Breast epithelium (tissue), 4 donors: Measurements from ENCODE around the gene GAL3ST1. TPM values are rescaled to one million over a fixed set of nuclear protein-coding genes. Genes with fewer than 3 reads are reported as not detected.
"Not testable (repeated sequence)": the region's sequence is repeated elsewhere in the genome, so short reads cannot be mapped to it uniquely, and the experiment has no call there.

Source experiments
- DNase-seq, 2 donors: peaks; one replicate each; pipeline ENCODE4 v3.0.0-alpha.2; 2019; ENCODE audit warnings: low spot score in 2 of 2
- H3K27ac ChIP-seq, 2 donors: fragments of 200-600 bp; sonication (generic) in 1 of 2; one replicate each; pipeline ENCODE4 v1.5.1; 2016 to 2019; ENCODE audit warnings: mild to moderate bottlenecking in 1 of 2
- H3K27me3 ChIP-seq, 2 donors: fragments of 200-600 bp; sonication (generic) in 1 of 2; one replicate each; pipeline versions ENCODE4 v1.5.1 to v1.6.0; 2017 to 2019; ENCODE audit warnings: control low read depth in 1 of 2, mild to moderate bottlenecking in 1 of 2
- H3K36me3 ChIP-seq: fragments of 200-600 bp; one replicate; pipeline ENCODE4 v1.5.1; 2019
- H3K4me1 ChIP-seq, 2 donors: fragments of 200-600 bp; sonication (generic); one replicate each; pipeline ENCODE4 v1.5.1; 2016 to 2019; ENCODE audit warnings: control low read depth in 1 of 2
- H3K4me3 ChIP-seq, 3 donors: fragments of 200-600 bp; sonication (generic); 1 replicate in 2 of 3; 2 replicates in 1 of 3; pipeline ENCODE4 v1.5.1; 2016 to 2019; ENCODE audit warnings: mild to moderate bottlenecking in 3 of 3, moderate library complexity in 2 of 3
- H3K9me3 ChIP-seq, 2 donors: fragments of 200-600 bp; sonication (generic) in 1 of 2; one replicate each; pipeline ENCODE4 v1.5.1; 2016 to 2019; ENCODE audit warnings: control low read depth in 1 of 2
- POLR2A ChIP-seq: fragments of 450-650 bp; IDR thresholded peaks from one replicate; pipeline ENCODE4 v1.6.1; 2016; ENCODE audit warnings: antibody characterized with exemption, mild to moderate bottlenecking, moderate library complexity
- POLR2AphosphoS5 ChIP-seq, 3 donors: sonication (generic); formaldehyde crosslinking; IDR thresholded peaks; one replicate each; pipeline ENCODE4 v1.6.1; 2017; ENCODE audit warnings: antibody characterized with exemption in 3 of 3
- intact Hi-C: fragments of 100-400 bp; cut with DNase I; formaldehyde crosslinking; loops from one replicate; pipeline ENCODE4 v1.15.1; 2023; ENCODE audit warnings: low total_unique reads
- total RNA-seq, 3 donors: library from RNA; depleted of rRNA; stranded (reverse); fragments of >200 nt; gene quantifications; one replicate each; pipeline ENCODE4 v1.1.0, GENCODE V29; 2016
- TF ChIP-seq, protein P1 (sequence below), 3 donors: fragments of 450-650 bp; IDR thresholded peaks; one replicate each; pipeline ENCODE4 v1.5.1; 2016 to 2017; ENCODE audit warnings: antibody characterized with exemption in 3 of 3, mild to moderate bottlenecking in 3 of 3, moderate library complexity in 3 of 3

GAL3ST1 gene
- total RNA-seq, 3 donors from 2014 or later, result 1.3 to 2.6 (median 1.3) TPM

GRCh38 chr22:30552719-30553118, 21.7 kb downstream of the GAL3ST1 start:
- intact Hi-C loops, result loop anchor here (5.0 kb wide), 1 partner anchor 185 kb away; no protein-coding TSS in a partner anchor
- DNase-seq, result no peak
- Histone ChIP-seq H3K27ac (no peak overlapping the region), H3K9me3 (no peaks in the 10 kb centered on the region), H3K27me3 (no peaks in the 10 kb centered on the region), H3K36me3 (no peaks in the 10 kb centered on the region), H3K4me3 (no peak overlapping the region), H3K4me1 (no peaks in the 10 kb centered on the region)
- TF ChIP-seq POLR2A (no peak), POLR2AphosphoS5 (IDR thresholded peaks at IDR 0.05) (no peak)
- TF ChIP-seq, protein P1, sequence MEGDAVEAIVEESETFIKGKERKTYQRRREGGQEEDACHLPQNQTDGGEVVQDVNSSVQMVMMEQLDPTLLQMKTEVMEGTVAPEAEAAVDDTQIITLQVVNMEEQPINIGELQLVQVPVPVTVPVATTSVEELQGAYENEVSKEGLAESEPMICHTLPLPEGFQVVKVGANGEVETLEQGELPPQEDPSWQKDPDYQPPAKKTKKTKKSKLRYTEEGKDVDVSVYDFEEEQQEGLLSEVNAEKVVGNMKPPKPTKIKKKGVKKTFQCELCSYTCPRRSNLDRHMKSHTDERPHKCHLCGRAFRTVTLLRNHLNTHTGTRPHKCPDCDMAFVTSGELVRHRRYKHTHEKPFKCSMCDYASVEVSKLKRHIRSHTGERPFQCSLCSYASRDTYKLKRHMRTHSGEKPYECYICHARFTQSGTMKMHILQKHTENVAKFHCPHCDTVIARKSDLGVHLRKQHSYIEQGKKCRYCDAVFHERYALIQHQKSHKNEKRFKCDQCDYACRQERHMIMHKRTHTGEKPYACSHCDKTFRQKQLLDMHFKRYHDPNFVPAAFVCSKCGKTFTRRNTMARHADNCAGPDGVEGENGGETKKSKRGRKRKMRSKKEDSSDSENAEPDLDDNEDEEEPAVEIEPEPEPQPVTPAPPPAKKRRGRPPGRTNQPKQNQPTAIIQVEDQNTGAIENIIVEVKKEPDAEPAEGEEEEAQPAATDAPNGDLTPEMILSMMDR (IDR thresholded peaks at IDR 0.05), result no peak

- not testable (repeated sequence) for H3K36me3 ChIP-seq, H3K27me3 ChIP-seq, H3K4me3 ChIP-seq, H3K27ac ChIP-seq, H3K4me1 ChIP-seq, DNase-seq, H3K9me3 ChIP-seq
- intact Hi-C loops, result loop anchor here (5.0 kb wide), 1 partner anchor 185 kb away; no protein-coding TSS in a partner anchor
Measured at GRCh38 chr22:30551813-30552212, 22.7 kb downstream of the GAL3ST1 start.

DNA sequence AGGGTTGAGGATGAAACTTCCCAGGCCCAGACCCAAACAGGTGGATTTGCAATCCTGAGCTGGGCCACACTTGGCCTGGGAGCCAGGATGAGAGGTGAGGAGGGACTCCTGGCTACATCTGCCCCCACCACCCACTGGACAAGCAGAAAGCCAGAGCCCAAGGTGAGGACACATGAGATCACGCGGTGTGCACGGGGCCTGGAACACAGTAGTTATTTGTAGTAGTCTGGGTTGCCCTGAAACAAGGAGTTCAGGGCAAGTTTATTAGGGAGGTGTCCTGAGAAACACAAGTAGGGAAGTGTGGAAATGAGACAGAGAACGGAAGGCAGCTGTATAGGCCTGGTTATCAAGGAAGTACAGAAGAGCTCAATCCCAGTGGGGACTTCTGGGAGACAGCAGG, 27.3 kb downstream of the GAL3ST1 start:
- H3K27ac ChIP-seq, result no peak overlapping the region
- DNase-seq, result no peak
- H3K36me3 ChIP-seq, result no peaks in the 10 kb centered on the region
- no peaks in the 10 kb centered on the region for H3K9me3 ChIP-seq
- H3K4me1 ChIP-seq, result no peaks in the 10 kb centered on the region
- peaks cover 0 to 18% of the 10 kb centered on the region in 2 donors for H3K27me3 ChIP-seq
- no peak overlapping the region for H3K4me3 ChIP-seq
- intact Hi-C loops, result no loop called here
- TF ChIP-seq POLR2A (no peak), POLR2AphosphoS5 (IDR thresholded peaks at IDR 0.05) (no peak)
- TF ChIP-seq, protein P1 (IDR thresholded peaks at IDR 0.05), result no peak

DNA sequence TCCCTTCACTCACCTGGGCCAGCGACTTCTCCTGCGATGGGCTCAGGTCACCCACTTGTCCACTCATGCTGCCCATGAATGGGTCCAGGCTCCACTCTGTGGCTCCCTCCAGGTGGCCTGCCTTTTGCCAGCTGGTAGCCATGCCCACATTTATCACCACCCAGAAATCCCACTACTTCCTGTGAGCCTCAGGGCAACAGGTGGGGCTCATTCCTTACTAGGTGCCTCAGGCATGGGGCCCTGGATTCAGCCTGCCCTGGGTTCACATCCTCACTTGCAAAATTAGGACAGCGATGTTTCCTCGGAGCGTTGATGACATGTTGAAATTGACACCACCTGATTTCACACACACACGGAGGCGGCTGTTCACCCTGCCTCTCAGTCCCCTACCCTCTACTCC, 27.8 kb downstream of the GAL3ST1 start, which contains the start of gene SEC14L6:
Gene SEC14L6 (minus strand): TSS at position 126 of the 400 bp plus-strand sequence. CDS start 59 bp downstream, at position 67.
- no peaks in the 10 kb centered on the region for H3K4me1 ChIP-seq
- TF ChIP-seq, protein P1 (IDR thresholded peaks at IDR 0.05), result no peak
- TF ChIP-seq POLR2AphosphoS5 (IDR thresholded peaks at IDR 0.05), result no peak
- no peak for TF ChIP-seq POLR2A
- no peaks in the 10 kb centered on the region for H3K36me3 ChIP-seq
- intact Hi-C loops, result no loop called here
- H3K9me3 ChIP-seq, result no peaks in the 10 kb centered on the region
- H3K27me3 ChIP-seq, result peaks cover 0 to 18% of the 10 kb centered on the region in 2 donors
- H3K27ac ChIP-seq, result no peak within 1 kb of the TSS
- H3K4me3 ChIP-seq, result no peak within 1 kb of the TSS
- DNase-seq, result no peak

DNA sequence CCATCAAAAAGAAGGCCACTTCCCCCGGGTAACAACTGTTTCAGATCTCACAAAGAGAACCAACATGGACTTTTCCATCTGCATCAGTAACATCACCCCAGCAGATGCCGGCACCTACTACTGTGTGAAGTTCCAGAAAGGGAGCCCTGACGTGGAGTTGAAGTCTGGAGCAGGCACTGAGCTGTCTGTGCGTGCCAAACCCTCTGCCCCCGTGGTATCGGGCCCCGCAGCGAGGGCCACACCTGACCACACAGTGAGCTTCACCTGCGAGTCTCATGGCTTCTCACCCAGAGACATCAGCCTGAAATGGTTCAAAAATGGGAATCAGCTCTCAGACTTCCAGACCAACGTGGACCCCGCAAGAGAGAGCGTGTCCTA, 31.7 kb downstream of the GAL3ST1 start:
- TF ChIP-seq, protein P1 (IDR thresholded peaks at IDR 0.05), result no peak
- no peak for TF ChIP-seq POLR2A
- no peak for TF ChIP-seq POLR2AphosphoS5 (IDR thresholded peaks at IDR 0.05)
- H3K36me3 ChIP-seq, result no peaks in the 10 kb centered on the region
- H3K27ac ChIP-seq, result no peak overlapping the region
- peaks cover 0 to 18% of the 10 kb centered on the region in 2 donors for H3K27me3 ChIP-seq
- peak overlapping the region in 2 of 3 donors; percentile 49 to 65 for H3K4me3 ChIP-seq
- intact Hi-C loops, result no loop called here
- no peak for DNase-seq
- no peaks in the 10 kb centered on the region for H3K4me1 ChIP-seq
- H3K9me3 ChIP-seq, result no peaks in the 10 kb centered on the region
